Inferior parietal cortex (tissue), 1 donor: ENCODE measurements around the gene CT45A3.
"Not testable (repeated sequence)": the region's sequence is repeated elsewhere in the genome, so short reads cannot be mapped to it uniquely, and the experiment has no call there.

ENCODE experiments used
- DNase-seq: peaks from one replicate; pipeline ENCODE4 v3.0.0-alpha.2; 2016; ENCODE audit errors: extremely low spot score

Gene CT45A3

DNA sequence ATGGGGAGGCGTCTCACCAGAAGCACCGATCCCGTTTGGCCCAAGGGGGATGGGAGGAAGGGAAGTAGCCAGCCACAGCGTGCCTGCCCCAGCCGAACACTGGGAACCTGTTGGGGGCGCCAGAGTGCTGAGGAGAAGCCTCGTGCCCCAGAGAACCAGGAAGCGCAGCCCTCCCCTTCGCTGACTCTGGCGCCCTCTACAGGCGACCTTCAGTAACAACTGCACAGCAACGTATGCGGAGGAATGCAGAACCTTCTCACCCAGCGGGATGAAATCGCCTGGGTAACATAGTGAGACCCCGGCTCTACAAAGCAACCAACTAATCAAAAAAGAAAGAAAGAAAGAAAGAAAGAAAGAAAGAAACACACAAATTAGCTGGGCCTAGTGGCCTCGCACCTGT, at the start of gene CT45A3:
CT45A3 (minus strand) TSS at position 101 of the 400 bp plus-strand sequence. CDS start 3,747 bp downstream, outside the sequence.
- not testable (repeated sequence) for DNase-seq

- not testable (repeated sequence) for DNase-seq
Measured at GRCh38 chrX:135802687-135803086, 34.7 kb upstream of the CT45A3 start, which contains the start of gene CT45A6. Gene CT45A6 (minus strand): TSS chrX:135802787. CDS start chrX:135798993, 3,794 bp downstream.

DNA sequence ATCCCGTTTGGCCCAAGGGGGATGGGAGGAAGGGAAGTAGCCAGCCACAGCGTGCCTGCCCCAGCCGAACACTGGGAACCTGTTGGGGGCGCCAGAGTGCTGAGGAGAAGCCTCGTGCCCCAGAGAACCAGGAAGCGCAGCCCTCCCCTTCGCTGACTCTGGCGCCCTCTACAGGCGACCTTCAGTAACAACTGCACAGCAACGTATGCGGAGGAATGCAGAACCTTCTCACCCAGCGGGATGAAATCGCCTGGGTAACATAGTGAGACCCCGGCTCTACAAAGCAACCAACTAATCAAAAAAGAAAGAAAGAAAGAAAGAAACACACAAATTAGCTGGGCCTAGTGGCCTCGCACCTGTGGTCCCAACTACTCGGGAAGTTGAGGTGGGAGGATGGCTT, 17.4 kb upstream of the CT45A3 start, which contains the start of gene CT45A5:
CT45A5 (minus strand) TSS at position 101 of the 400 bp plus-strand sequence. CDS start 3,774 bp downstream, outside the sequence.
- not testable (repeated sequence) for DNase-seq

DNA sequence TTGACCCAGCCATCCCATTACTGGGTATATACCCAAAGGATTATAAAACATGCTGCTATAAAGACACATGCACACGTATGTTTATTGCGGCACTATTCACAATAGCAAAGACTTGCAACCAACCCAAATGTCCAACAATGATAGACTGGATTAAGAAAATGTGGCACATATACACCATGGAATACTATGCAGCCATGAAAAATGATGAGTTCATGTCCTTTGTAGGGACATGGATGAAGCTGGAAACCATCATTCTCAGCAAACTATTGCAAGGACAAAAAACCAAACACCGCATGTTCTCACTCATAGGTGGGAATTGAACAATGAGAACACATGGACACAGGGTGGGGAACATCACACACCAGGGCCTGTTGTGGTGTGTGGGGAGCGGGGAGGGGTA, 23.3 kb downstream of the CT45A3 start:
- DNase-seq = not testable (repeated sequence)

DNA sequence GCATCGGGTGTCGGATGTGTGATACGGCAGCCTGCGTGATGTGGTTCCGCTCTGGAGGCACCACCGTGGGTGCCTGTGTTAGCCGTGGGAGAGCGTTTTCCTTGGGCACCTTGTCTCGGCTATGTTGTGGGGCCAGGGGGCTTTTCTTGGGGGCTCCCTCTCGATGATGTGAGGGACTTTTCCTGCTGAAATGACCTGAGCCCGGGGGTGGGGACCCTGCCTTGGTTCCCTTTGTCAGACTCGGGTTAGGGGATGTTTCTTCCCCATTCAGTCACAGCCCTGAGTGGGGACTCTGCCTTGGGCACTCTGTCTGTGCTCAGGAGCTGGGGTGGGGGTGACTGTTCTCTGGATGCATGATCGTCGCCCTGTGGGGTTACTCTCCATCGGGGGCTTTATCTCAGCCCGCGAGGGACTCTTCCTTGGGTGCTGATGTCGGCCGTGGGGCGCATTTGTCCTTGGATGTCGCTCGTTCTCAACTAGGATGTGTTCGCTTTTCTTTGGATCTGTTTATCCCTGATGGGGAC, 26.7 kb downstream of the CT45A3 start:
- DNase-seq = no peak

GRCh38 chrX:135740681-135741149, 27.3 kb downstream of the CT45A3 start:
- DNase-seq = peak; percentile 11

DNA sequence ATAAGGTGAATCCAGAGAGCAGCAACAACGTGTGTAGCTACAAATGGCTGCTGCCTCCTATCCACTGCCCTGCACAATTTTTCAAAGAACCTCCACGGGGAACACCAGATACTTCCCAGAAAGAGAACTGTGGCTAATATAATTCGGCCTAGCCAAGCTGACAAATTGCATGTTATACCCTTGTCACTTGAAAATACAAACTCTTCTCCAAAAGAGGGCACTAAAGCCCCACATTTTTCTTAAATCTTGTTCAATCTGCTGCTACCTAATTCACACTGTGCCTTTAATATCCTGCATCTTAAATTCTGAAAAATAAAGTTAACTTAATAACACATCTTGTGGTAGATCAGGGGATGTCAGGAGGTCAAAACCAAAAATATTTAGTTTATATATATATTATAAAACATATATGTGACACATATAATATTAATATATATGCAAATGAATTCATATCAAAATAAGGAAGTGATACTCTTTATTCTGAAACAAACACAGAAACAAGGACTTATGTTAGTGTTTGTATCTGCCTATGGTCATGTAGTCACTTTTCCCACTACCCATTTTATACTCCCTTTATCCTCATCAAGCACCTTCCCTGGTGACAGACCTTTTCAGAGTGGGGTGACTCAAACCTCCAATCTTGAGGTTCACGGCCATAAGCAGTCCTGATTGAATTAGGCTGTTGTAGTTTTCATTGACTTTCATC, 30.5 kb downstream of the CT45A3 start:
- peak; percentile 7 for DNase-seq

DNA sequence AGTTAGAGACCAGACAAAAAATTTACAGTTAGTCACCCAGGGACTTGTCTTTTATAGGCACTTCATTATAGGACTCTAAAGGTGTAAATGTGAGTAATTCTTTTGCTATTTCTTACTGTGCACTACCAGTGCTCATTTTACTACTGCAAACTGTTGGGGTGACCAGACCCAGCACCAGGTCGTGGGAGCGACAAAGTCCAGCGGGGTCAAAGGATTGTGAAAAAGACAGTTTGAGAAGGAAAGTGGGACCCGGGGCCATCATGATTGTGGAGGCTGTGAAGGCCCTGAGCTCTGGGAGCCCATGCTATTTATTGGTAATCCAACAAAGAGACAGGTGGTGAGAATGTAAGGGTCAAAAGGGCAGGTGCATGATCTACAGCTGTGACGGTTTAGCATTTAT, 33.3 kb downstream of the CT45A3 start:
- DNase-seq = not testable (repeated sequence)

- DNase-seq = no peak
Measured at GRCh38 chrX:135713795-135714194, 54.2 kb downstream of the CT45A3 start.

GRCh38 chrX:135713183-135713689, 54.8 kb downstream of the CT45A3 start, which contains the start of gene CT45A1:
Gene CT45A1 (plus strand): TSS chrX:135713639. CDS start chrX:135718941, 5,302 bp downstream.
- not testable (repeated sequence) for DNase-seq
